HG02798 (cell line): ENCODE data around the gene MCC.

Experiments
- ATAC-seq: cut with Tn5 transposase; IDR thresholded peaks from one replicate; pipeline ENCODE4 v1.9.1; 2021; ENCODE audit warnings: mild to moderate bottlenecking; ENCODE audit not compliant: unreplicated experiment, poor library complexity

Gene MCC

GRCh38 chr5:113487781-113488644 is at the start of gene MCC:
MCC (minus strand) TSS chr5:113488453.
- no peak for ATAC-seq

GRCh38 chr5:113531481-113532159 is 43.4 kb upstream of the MCC start:
- no peak for ATAC-seq

GRCh38 chr5:113527746-113528145 is 39.5 kb upstream of the MCC start:
- no peak for ATAC-seq

- ATAC-seq: no peak
These were observed 38.2 kb upstream of the MCC start for GRCh38 chr5:113526421-113526820.

GRCh38 chr5:113524927-113525326 is 36.7 kb upstream of the MCC start:
- ATAC-seq: peak; percentile 42

GRCh38 chr5:113523168-113523567 is 34.9 kb upstream of the MCC start:
- no peak for ATAC-seq

- ATAC-seq: no peak
These were observed 32.6 kb upstream of the MCC start for GRCh38 chr5:113520899-113521298.

- peak; percentile 63 for ATAC-seq
These were observed 32.2 kb upstream of the MCC start for GRCh38 chr5:113520429-113520828.

- ATAC-seq: no peak
These were observed 31.2 kb upstream of the MCC start for GRCh38 chr5:113519412-113519811.

- no peak for ATAC-seq
These were observed 30.6 kb upstream of the MCC start for GRCh38 chr5:113518884-113519283.

GRCh38 chr5:113514289-113514635 is 26.0 kb upstream of the MCC start:
- no peak for ATAC-seq

- ATAC-seq: peak; percentile 99
These were observed 25.4 kb upstream of the MCC start, which contains the start of gene YTHDC2 for GRCh38 chr5:113513384-113514288. YTHDC2 (plus strand) TSS chr5:113513694; CDS start chr5:113513896, 202 bp downstream.

GRCh38 chr5:113512341-113512740 is 24.1 kb upstream of the MCC start:
- ATAC-seq: no peak

GRCh38 chr5:113510836-113511451 is 22.7 kb upstream of the MCC start:
- no peak for ATAC-seq

- ATAC-seq: no peak
These were observed 20.5 kb upstream of the MCC start for GRCh38 chr5:113508756-113509155.

- no peak for ATAC-seq
These were observed 19.3 kb upstream of the MCC start for GRCh38 chr5:113507601-113508000.

GRCh38 chr5:113505181-113505580 is 16.9 kb upstream of the MCC start:
- ATAC-seq: no peak

- no peak for ATAC-seq
These were observed 14.9 kb upstream of the MCC start for GRCh38 chr5:113503146-113503545.

GRCh38 chr5:113502073-113502472 is 13.8 kb upstream of the MCC start:
- ATAC-seq: no peak

GRCh38 chr5:113495422-113495841 is 7.2 kb upstream of the MCC start:
- ATAC-seq: no peak
